HEK293 (cell line): ENCODE measurements around the gene ECPAS.

ENCODE experiments used
- CTCF ChIA-PET: fragments of 350-600 bp; formaldehyde crosslinking; extraction: SDS; loops from one replicate; lab custom pipeline; 2021; ENCODE audit warnings: antibody characterized with exemption; lab: Yijun Ruan, JAX
- POLR2A ChIA-PET: fragments of 300-600 bp; formaldehyde crosslinking; extraction: SDS; loops from one replicate; lab custom pipeline; 2020; ENCODE audit warnings: antibody characterized with exemption, inconsistent platforms; lab: Yijun Ruan, JAX
- H3K27ac ChIP-seq: fragments of 200-500 bp; sonication (Bioruptor generic); 2 replicates; pipeline ENCODE4 v1.5.1; 2014; ENCODE audit warnings: low read depth, low read length, control low read depth, inconsistent platforms; ENCODE audit errors: extremely low read depth
- H3K36me3 ChIP-seq, 2 experiments: fragments of 200-500 bp in 1 of 2; sonication (Bioruptor generic) in 1 of 2; 1 replicate in 1 of 2; 2 replicates in 1 of 2; pipeline ENCODE4 v1.5.1; 2014 to 2017; ENCODE audit warnings: inconsistent platforms in 2 of 2, low read length in 2 of 2; ENCODE audit not compliant: control insufficient read depth in 2 of 2, insufficient read depth in 1 of 2
- H3K4me1 ChIP-seq: fragments of 200-500 bp; sonication (Bioruptor generic); 2 replicates; pipeline ENCODE4 v1.5.1; 2014; ENCODE audit warnings: mild to moderate bottlenecking, low read length, inconsistent platforms; ENCODE audit not compliant: control insufficient read depth, insufficient read depth
- H3K4me3 ChIP-seq: 2 replicates; pipeline ENCODE4 v1.5.1; 2011; ENCODE audit warnings: low read depth, mild to moderate bottlenecking, control low read depth, low read length, moderate library complexity
- H3K9me3 ChIP-seq: fragments of 200-500 bp; sonication (Bioruptor generic); 2 replicates; pipeline ENCODE4 v1.5.1; 2014; ENCODE audit warnings: low read depth, low read length, inconsistent platforms; ENCODE audit not compliant: control insufficient read depth, insufficient read depth
- BCL11A ChIP-seq: fragments of 450-650 bp; formaldehyde crosslinking; IDR thresholded peaks from 2 replicates; pipeline ENCODE4 v1.5.1; 2016; ENCODE audit warnings: low read depth, missing biosample characterization, missing genetic modification characterization
- GLIS1 ChIP-seq: fragments of 450-650 bp; formaldehyde crosslinking; IDR thresholded peaks from 2 replicates; pipeline ENCODE4 v1.5.1; 2016; ENCODE audit warnings: missing biosample characterization, missing genetic modification characterization
- KLF10 ChIP-seq: fragments of 450-650 bp; IDR thresholded peaks from 2 replicates; pipeline ENCODE4 v1.5.1; 2018; ENCODE audit warnings: missing biosample characterization, mild to moderate bottlenecking, missing genetic modification characterization
- PRDM1 ChIP-seq: fragments of 450-650 bp; formaldehyde crosslinking; IDR thresholded peaks from 2 replicates; pipeline ENCODE4; 2016; ENCODE audit warnings: missing biosample characterization, missing genetic modification characterization
- RBAK ChIP-seq: fragments of 450-650 bp; formaldehyde crosslinking; IDR thresholded peaks from 2 replicates; pipeline ENCODE4 v1.5.1; 2016; ENCODE audit warnings: missing biosample characterization, missing genetic modification characterization
- SP2 ChIP-seq: fragments of 450-650 bp; formaldehyde crosslinking; IDR thresholded peaks from 2 replicates; pipeline ENCODE4 v1.5.1; 2016; ENCODE audit warnings: missing biosample characterization, missing genetic modification characterization
- YY2 ChIP-seq: fragments of 450-650 bp; formaldehyde crosslinking; IDR thresholded peaks from 2 replicates; pipeline ENCODE4 v1.5.1; 2016; ENCODE audit warnings: missing biosample characterization, missing genetic modification characterization
- ZBTB10 ChIP-seq: fragments of 450-650 bp; formaldehyde crosslinking; IDR thresholded peaks from 2 replicates; pipeline ENCODE4 v1.5.1; 2016; ENCODE audit warnings: missing biosample characterization, missing genetic modification characterization
- ZBTB17 ChIP-seq: fragments of 450-650 bp; formaldehyde crosslinking; IDR thresholded peaks from 2 replicates; pipeline ENCODE4 v1.5.1; 2016; ENCODE audit warnings: missing biosample characterization, missing genetic modification characterization
- ZBTB20 ChIP-seq: fragments of 450-650 bp; formaldehyde crosslinking; IDR thresholded peaks from 2 replicates; pipeline ENCODE4 v1.5.1; 2016; ENCODE audit warnings: missing biosample characterization, missing genetic modification characterization
- ZBTB6 ChIP-seq: fragments of 450-650 bp; formaldehyde crosslinking; IDR thresholded peaks from 2 replicates; pipeline ENCODE4 v1.5.1; 2017; ENCODE audit warnings: missing biosample characterization, missing genetic modification characterization
- ZBTB8A ChIP-seq: fragments of 450-650 bp; formaldehyde crosslinking; IDR thresholded peaks from 2 replicates; pipeline ENCODE4 v1.5.1; 2016; ENCODE audit warnings: missing biosample characterization, missing genetic modification characterization
- ZIC2 ChIP-seq: fragments of 450-650 bp; formaldehyde crosslinking; IDR thresholded peaks from 2 replicates; pipeline ENCODE4 v1.5.1; 2016; ENCODE audit warnings: missing biosample characterization, missing genetic modification characterization
- ZNF266 ChIP-seq: fragments of 450-650 bp; formaldehyde crosslinking; IDR thresholded peaks from 2 replicates; pipeline ENCODE4 v1.5.1; 2016; ENCODE audit warnings: missing biosample characterization, missing genetic modification characterization, low read depth
- ZNF341 ChIP-seq: fragments of 450-650 bp; formaldehyde crosslinking; IDR thresholded peaks from 2 replicates; pipeline ENCODE4; 2016; ENCODE audit warnings: low read depth, missing biosample characterization, missing genetic modification characterization
- ZNF404 ChIP-seq: fragments of 450-650 bp; formaldehyde crosslinking; IDR thresholded peaks from 2 replicates; pipeline ENCODE4 v1.5.1; 2017; ENCODE audit warnings: missing biosample characterization, missing genetic modification characterization
- ZNF416 ChIP-seq: fragments of 450-650 bp; formaldehyde crosslinking; IDR thresholded peaks from 2 replicates; pipeline ENCODE4 v1.5.1; 2016; ENCODE audit warnings: missing biosample characterization, missing genetic modification characterization
- ZNF561 ChIP-seq: fragments of 450-650 bp; IDR thresholded peaks from 2 replicates; pipeline ENCODE4 v1.5.1; 2018; ENCODE audit warnings: missing biosample characterization, missing genetic modification characterization, borderline replicate concordance
- ZNF600 ChIP-seq: fragments of 450-650 bp; formaldehyde crosslinking; IDR thresholded peaks from 2 replicates; pipeline ENCODE4 v1.5.1; 2016; ENCODE audit warnings: missing biosample characterization, missing genetic modification characterization
- ZNF629 ChIP-seq: fragments of 450-650 bp; formaldehyde crosslinking; IDR thresholded peaks from 2 replicates; pipeline ENCODE4 v1.5.1; 2017; ENCODE audit warnings: missing biosample characterization, missing genetic modification characterization
- ZNF660 ChIP-seq: fragments of 450-650 bp; IDR thresholded peaks from 2 replicates; pipeline ENCODE4 v1.5.1; 2018; ENCODE audit warnings: missing biosample characterization, mild to moderate bottlenecking, missing genetic modification characterization
- ZNF747 ChIP-seq: fragments of 450-650 bp; formaldehyde crosslinking; IDR thresholded peaks from 2 replicates; pipeline ENCODE4 v1.5.1; 2016; ENCODE audit warnings: missing biosample characterization, missing genetic modification characterization
- ZSCAN30 ChIP-seq: fragments of 450-650 bp; IDR thresholded peaks from 2 replicates; pipeline ENCODE4 v1.5.1; 2018; ENCODE audit warnings: missing biosample characterization, mild to moderate bottlenecking, missing genetic modification characterization, moderate library complexity
- ZXDB ChIP-seq: fragments of 450-650 bp; formaldehyde crosslinking; IDR thresholded peaks from 2 replicates; pipeline ENCODE4 v1.5.1; 2016; ENCODE audit warnings: missing biosample characterization, missing genetic modification characterization
- TF ChIP-seq, protein P1 (sequence below): fragments of 450-650 bp; formaldehyde crosslinking; conservative IDR thresholded peaks from 2 replicates; pipeline ENCODE4 v1.5.1; 2016; ENCODE audit warnings: low read depth, missing biosample characterization, missing genetic modification characterization
- TF ChIP-seq, protein P2 (sequence below): fragments of 450-650 bp; formaldehyde crosslinking; IDR thresholded peaks from 2 replicates; pipeline ENCODE4 v1.5.1; 2016; ENCODE audit warnings: missing biosample characterization, missing genetic modification characterization
- TF ChIP-seq, protein P3 (sequence below): fragments of 450-650 bp; formaldehyde crosslinking; IDR thresholded peaks from 2 replicates; pipeline ENCODE4 v1.5.1; 2016; ENCODE audit warnings: missing biosample characterization, missing genetic modification characterization

ECPAS gene

GRCh38 chr9:111483858-111484571 lies at the start of gene ECPAS:
ECPAS (minus strand) TSS chr9:111484383; CDS start chr9:111472918, 11,465 bp downstream.
- peak within 1 kb of the TSS; percentile 97 for H3K27ac ChIP-seq
- no peaks in the 10 kb centered on the region for H3K9me3 ChIP-seq
- ChIA-PET CTCF (interaction anchor here (0.7 kb wide), 1 partner anchor 207 kb away, joined by 3 read pairs; no protein-coding TSS in a partner anchor), POLR2A (interaction anchor here (2.4 kb wide), 1 partner anchor 147 kb away, joined by 12 read pairs; the partner anchor contains the start of gene DNAJC25)
- H3K36me3 ChIP-seq: no peaks in the 10 kb centered on the region; a peak in 1 of 3 replicates
- no peaks in the 10 kb centered on the region for H3K4me1 ChIP-seq
- peak within 1 kb of the TSS; percentile 86 for H3K4me3 ChIP-seq
- TF ChIP-seq ZNF747 (tag by site-specific recombination) (no peak), ZNF341 (tag by site-specific recombination) (peak; percentile 77), RBAK (tag by site-specific recombination) (no peak), ZSCAN30 (tag by site-specific recombination) (0 out of 2 replicates have a peak, but pooled peaks have one; percentile 51), ZNF416 (tag by site-specific recombination) (no peak), ZNF660 (tag by site-specific recombination) (peak; percentile 43; the same call in 1 of the 2 replicates), ZXDB (tag by site-specific recombination) (peak; percentile 76), ZIC2 (tag by site-specific recombination) (peak; percentile 23; the same call in 1 of the 2 replicates), ZNF561 (peak; percentile 66; the same call in 1 of the 2 replicates), ZBTB6 (tag by site-specific recombination) (no peak), ZBTB20 (tag by site-specific recombination) (peak; percentile 87), ZNF404 (tag by site-specific recombination) (no peak), ZBTB10 (tag by site-specific recombination) (peak; percentile 46; the same call in 1 of the 2 replicates), ZBTB8A (peak; percentile 58), GLIS1 (tag by site-specific recombination) (peak; percentile 37; the same call in 1 of the 2 replicates), ZBTB17 (tag by site-specific recombination) (peak; percentile 63), BCL11A (tag by site-specific recombination) (0 out of 2 replicates have a peak, but pooled peaks have one; percentile 23), ZNF629 (tag by site-specific recombination) (0 out of 2 replicates have a peak, but pooled peaks have one; percentile 32), SP2 (tag by site-specific recombination) (peak; percentile 50), PRDM1 (tag by site-specific recombination) (no peak), ZNF600 (tag by site-specific recombination) (0 out of 2 replicates have a peak, but pooled peaks have one; percentile 39), ZNF266 (tag by site-specific recombination) (no peak), KLF10 (tag by site-specific recombination) (peak; percentile 85), YY2 (tag by site-specific recombination) (no peak)
- TF ChIP-seq, protein P1, sequence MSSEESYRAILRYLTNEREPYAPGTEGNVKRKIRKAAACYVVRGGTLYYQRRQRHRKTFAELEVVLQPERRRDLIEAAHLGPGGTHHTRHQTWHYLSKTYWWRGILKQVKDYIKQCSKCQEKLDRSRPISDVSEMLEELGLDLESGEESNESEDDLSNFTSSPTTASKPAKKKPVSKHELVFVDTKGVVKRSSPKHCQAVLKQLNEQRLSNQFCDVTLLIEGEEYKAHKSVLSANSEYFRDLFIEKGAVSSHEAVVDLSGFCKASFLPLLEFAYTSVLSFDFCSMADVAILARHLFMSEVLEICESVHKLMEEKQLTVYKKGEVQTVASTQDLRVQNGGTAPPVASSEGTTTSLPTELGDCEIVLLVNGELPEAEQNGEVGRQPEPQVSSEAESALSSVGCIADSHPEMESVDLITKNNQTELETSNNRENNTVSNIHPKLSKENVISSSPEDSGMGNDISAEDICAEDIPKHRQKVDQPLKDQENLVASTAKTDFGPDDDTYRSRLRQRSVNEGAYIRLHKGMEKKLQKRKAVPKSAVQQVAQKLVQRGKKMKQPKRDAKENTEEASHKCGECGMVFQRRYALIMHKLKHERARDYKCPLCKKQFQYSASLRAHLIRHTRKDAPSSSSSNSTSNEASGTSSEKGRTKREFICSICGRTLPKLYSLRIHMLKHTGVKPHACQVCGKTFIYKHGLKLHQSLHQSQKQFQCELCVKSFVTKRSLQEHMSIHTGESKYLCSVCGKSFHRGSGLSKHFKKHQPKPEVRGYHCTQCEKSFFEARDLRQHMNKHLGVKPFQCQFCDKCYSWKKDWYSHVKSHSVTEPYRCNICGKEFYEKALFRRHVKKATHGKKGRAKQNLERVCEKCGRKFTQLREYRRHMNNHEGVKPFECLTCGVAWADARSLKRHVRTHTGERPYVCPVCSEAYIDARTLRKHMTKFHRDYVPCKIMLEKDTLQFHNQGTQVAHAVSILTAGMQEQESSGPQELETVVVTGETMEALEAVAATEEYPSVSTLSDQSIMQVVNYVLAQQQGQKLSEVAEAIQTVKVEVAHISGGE (tag by site-specific recombination): peak; percentile 40; the same call in 1 of the 2 replicates
- TF ChIP-seq, protein P2, sequence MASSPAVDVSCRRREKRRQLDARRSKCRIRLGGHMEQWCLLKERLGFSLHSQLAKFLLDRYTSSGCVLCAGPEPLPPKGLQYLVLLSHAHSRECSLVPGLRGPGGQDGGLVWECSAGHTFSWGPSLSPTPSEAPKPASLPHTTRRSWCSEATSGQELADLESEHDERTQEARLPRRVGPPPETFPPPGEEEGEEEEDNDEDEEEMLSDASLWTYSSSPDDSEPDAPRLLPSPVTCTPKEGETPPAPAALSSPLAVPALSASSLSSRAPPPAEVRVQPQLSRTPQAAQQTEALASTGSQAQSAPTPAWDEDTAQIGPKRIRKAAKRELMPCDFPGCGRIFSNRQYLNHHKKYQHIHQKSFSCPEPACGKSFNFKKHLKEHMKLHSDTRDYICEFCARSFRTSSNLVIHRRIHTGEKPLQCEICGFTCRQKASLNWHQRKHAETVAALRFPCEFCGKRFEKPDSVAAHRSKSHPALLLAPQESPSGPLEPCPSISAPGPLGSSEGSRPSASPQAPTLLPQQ (tag by site-specific recombination): 0 out of 2 replicates have a peak, but pooled peaks have one; percentile 65
- TF ChIP-seq, protein P3, sequence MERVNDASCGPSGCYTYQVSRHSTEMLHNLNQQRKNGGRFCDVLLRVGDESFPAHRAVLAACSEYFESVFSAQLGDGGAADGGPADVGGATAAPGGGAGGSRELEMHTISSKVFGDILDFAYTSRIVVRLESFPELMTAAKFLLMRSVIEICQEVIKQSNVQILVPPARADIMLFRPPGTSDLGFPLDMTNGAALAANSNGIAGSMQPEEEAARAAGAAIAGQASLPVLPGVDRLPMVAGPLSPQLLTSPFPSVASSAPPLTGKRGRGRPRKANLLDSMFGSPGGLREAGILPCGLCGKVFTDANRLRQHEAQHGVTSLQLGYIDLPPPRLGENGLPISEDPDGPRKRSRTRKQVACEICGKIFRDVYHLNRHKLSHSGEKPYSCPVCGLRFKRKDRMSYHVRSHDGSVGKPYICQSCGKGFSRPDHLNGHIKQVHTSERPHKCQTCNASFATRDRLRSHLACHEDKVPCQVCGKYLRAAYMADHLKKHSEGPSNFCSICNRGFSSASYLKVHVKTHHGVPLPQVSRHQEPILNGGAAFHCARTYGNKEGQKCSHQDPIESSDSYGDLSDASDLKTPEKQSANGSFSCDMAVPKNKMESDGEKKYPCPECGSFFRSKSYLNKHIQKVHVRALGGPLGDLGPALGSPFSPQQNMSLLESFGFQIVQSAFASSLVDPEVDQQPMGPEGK (tag by site-specific recombination): peak; percentile 82
